HEK293 (cell line): Measurements from ENCODE around the gene RTKN2.

Experiments used
- CTCF ChIA-PET: fragments of 350-600 bp; formaldehyde crosslinking; extraction: SDS; loops from one replicate; lab custom pipeline; 2021; ENCODE audit warnings: antibody characterized with exemption; lab: Yijun Ruan, JAX
- POLR2A ChIA-PET: fragments of 300-600 bp; formaldehyde crosslinking; extraction: SDS; loops from one replicate; lab custom pipeline; 2020; ENCODE audit warnings: antibody characterized with exemption, inconsistent platforms; lab: Yijun Ruan, JAX
- H3K27ac ChIP-seq: fragments of 200-500 bp; sonication (Bioruptor generic); 2 replicates; pipeline ENCODE4 v1.5.1; 2014; ENCODE audit warnings: low read depth, low read length, control low read depth, inconsistent platforms; ENCODE audit errors: extremely low read depth
- H3K36me3 ChIP-seq, 2 experiments: fragments of 200-500 bp in 1 of 2; sonication (Bioruptor generic) in 1 of 2; 1 replicate in 1 of 2; 2 replicates in 1 of 2; pipeline ENCODE4 v1.5.1; 2014 to 2017; ENCODE audit warnings: inconsistent platforms in 2 of 2, low read length in 2 of 2; ENCODE audit not compliant: control insufficient read depth in 2 of 2, insufficient read depth in 1 of 2
- H3K4me1 ChIP-seq: fragments of 200-500 bp; sonication (Bioruptor generic); 2 replicates; pipeline ENCODE4 v1.5.1; 2014; ENCODE audit warnings: mild to moderate bottlenecking, low read length, inconsistent platforms; ENCODE audit not compliant: control insufficient read depth, insufficient read depth
- H3K4me3 ChIP-seq: 2 replicates; pipeline ENCODE4 v1.5.1; 2011; ENCODE audit warnings: low read depth, mild to moderate bottlenecking, control low read depth, low read length, moderate library complexity
- H3K9me3 ChIP-seq: fragments of 200-500 bp; sonication (Bioruptor generic); 2 replicates; pipeline ENCODE4 v1.5.1; 2014; ENCODE audit warnings: low read depth, low read length, inconsistent platforms; ENCODE audit not compliant: control insufficient read depth, insufficient read depth
- GLIS2 ChIP-seq: fragments of 450-650 bp; formaldehyde crosslinking; IDR thresholded peaks from 2 replicates; pipeline ENCODE4 v1.5.1; 2016; ENCODE audit warnings: missing biosample characterization, missing genetic modification characterization
- HOXA7 ChIP-seq: sonication (generic); formaldehyde crosslinking; IDR thresholded peaks from 2 replicates; pipeline ENCODE4 v1.8.1; 2022; ENCODE audit warnings: missing genetic modification reagents, borderline replicate concordance
- SCRT2 ChIP-seq: fragments of 450-650 bp; formaldehyde crosslinking; IDR thresholded peaks from 2 replicates; pipeline ENCODE4 v1.5.1; 2016; ENCODE audit warnings: missing biosample characterization, missing genetic modification characterization
- SETDB1 ChIP-seq: IDR thresholded peaks from one replicate; pipeline ENCODE4 v1.6.1; 2017; ENCODE audit warnings: mild to moderate bottlenecking, low read length, moderate library complexity, mixed read lengths; ENCODE audit not compliant: insufficient read length
- ZBTB20 ChIP-seq: fragments of 450-650 bp; formaldehyde crosslinking; IDR thresholded peaks from 2 replicates; pipeline ENCODE4 v1.5.1; 2016; ENCODE audit warnings: missing biosample characterization, missing genetic modification characterization
- ZFP37 ChIP-seq: fragments of 450-650 bp; formaldehyde crosslinking; IDR thresholded peaks from 2 replicates; pipeline ENCODE4 v1.5.1; 2016; ENCODE audit warnings: missing biosample characterization, missing genetic modification characterization
- ZNF10 ChIP-seq: fragments of 450-650 bp; formaldehyde crosslinking; IDR thresholded peaks from 2 replicates; pipeline ENCODE4 v1.5.1; 2017; ENCODE audit warnings: missing biosample characterization, missing genetic modification characterization
- ZNF16 ChIP-seq: fragments of 450-650 bp; formaldehyde crosslinking; IDR thresholded peaks from 2 replicates; pipeline ENCODE4 v1.5.1; 2016; ENCODE audit warnings: low read depth, missing biosample characterization, missing genetic modification characterization
- ZNF335 ChIP-seq: fragments of 450-650 bp; formaldehyde crosslinking; conservative IDR thresholded peaks from 2 replicates; pipeline ENCODE4 v1.5.1; 2016; ENCODE audit warnings: missing biosample characterization, missing genetic modification characterization
- ZNF416 ChIP-seq: fragments of 450-650 bp; formaldehyde crosslinking; IDR thresholded peaks from 2 replicates; pipeline ENCODE4 v1.5.1; 2016; ENCODE audit warnings: missing biosample characterization, missing genetic modification characterization
- ZNF585B ChIP-seq: fragments of 450-650 bp; formaldehyde crosslinking; IDR thresholded peaks from 2 replicates; pipeline ENCODE4 v1.5.1; 2016; ENCODE audit warnings: missing biosample characterization, missing genetic modification characterization
- ZNF623 ChIP-seq: fragments of 450-650 bp; formaldehyde crosslinking; IDR thresholded peaks from 2 replicates; pipeline ENCODE4 v1.5.1; 2016; ENCODE audit warnings: missing biosample characterization, missing genetic modification characterization
- TF ChIP-seq, protein P1 (sequence below): fragments of 450-650 bp; formaldehyde crosslinking; IDR thresholded peaks from 2 replicates; pipeline ENCODE4; 2016; ENCODE audit warnings: missing biosample characterization, missing genetic modification characterization
- TF ChIP-seq, protein P2 (sequence below): fragments of 450-650 bp; IDR thresholded peaks from 2 replicates; pipeline ENCODE4 v1.5.1; 2018; ENCODE audit warnings: missing biosample characterization, missing genetic modification characterization
- TF ChIP-seq, protein P3 (sequence below): fragments of 450-650 bp; formaldehyde crosslinking; IDR thresholded peaks from 2 replicates; pipeline ENCODE4 v1.5.1; 2017; ENCODE audit warnings: missing biosample characterization, missing genetic modification characterization
- TF ChIP-seq, protein P4 (sequence below): fragments of 450-650 bp; IDR thresholded peaks from 2 replicates; pipeline ENCODE4 v1.5.1; 2018; ENCODE audit warnings: missing biosample characterization, mild to moderate bottlenecking, missing genetic modification characterization
- TF ChIP-seq, protein P5 (sequence below): fragments of 450-650 bp; formaldehyde crosslinking; IDR thresholded peaks from 2 replicates; pipeline ENCODE4 v1.5.1; 2016; ENCODE audit warnings: missing biosample characterization, missing genetic modification characterization
- TF ChIP-seq, protein P6 (sequence below): fragments of 450-650 bp; formaldehyde crosslinking; IDR thresholded peaks from 2 replicates; pipeline ENCODE4 v1.5.1; 2016; ENCODE audit warnings: missing biosample characterization, missing genetic modification characterization

RTKN2 gene

DNA sequence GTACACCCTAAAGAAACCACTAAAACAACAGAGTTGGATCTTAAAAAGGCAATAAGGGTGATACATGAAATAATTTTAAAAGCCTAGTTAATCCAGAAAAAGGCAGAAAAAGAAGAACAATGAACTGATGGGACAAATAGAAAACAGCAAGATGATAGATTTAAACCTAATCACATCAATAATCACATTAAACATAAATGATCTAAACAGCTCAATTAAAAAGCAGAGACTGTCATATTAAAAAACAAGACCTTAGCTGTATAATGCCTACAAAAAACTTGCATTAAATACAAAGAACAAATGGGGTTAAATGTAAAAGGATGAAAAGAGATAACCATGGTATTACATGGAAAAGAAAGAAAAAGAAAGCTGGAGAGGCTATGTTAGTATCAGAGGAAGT lies 96.2 kb downstream of the RTKN2 start:
- no peaks in the 10 kb centered on the region for H3K9me3 ChIP-seq
- POLR2A ChIA-PET: no interaction called here
- TF ChIP-seq, protein P1, sequence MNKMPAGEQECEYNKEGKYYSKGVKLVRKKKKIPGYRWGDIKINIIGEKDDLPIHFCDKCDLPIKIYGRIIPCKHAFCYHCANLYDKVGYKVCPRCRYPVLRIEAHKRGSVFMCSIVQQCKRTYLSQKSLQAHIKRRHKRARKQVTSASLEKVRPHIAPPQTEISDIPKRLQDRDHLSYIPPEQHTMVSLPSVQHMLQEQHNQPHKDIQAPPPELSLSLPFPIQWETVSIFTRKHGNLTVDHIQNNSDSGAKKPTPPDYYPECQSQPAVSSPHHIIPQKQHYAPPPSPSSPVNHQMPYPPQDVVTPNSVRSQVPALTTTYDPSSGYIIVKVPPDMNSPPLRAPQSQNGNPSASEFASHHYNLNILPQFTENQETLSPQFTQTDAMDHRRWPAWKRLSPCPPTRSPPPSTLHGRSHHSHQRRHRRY: no peak
- TF ChIP-seq ZNF335 (tag by site-specific recombination) (no peak), GLIS2 (tag by site-specific recombination) (no peak), SETDB1 (peak; percentile 46), ZNF623 (tag by site-specific recombination) (no peak)
- TF ChIP-seq, protein P2, sequence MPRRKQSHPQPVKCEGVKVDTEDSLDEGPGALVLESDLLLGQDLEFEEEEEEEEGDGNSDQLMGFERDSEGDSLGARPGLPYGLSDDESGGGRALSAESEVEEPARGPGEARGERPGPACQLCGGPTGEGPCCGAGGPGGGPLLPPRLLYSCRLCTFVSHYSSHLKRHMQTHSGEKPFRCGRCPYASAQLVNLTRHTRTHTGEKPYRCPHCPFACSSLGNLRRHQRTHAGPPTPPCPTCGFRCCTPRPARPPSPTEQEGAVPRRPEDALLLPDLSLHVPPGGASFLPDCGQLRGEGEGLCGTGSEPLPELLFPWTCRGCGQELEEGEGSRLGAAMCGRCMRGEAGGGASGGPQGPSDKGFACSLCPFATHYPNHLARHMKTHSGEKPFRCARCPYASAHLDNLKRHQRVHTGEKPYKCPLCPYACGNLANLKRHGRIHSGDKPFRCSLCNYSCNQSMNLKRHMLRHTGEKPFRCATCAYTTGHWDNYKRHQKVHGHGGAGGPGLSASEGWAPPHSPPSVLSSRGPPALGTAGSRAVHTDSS (tag by site-specific recombination): no peak
- TF ChIP-seq, all 188 proteins: peak for 1
- Histone ChIP-seq H3K27ac (no peak overlapping the region), H3K4me3 (no peak overlapping the region), H3K4me1 (no peaks in the 10 kb centered on the region), H3K36me3 (no peaks in the 10 kb centered on the region)
- CTCF ChIA-PET: no interaction called here

DNA sequence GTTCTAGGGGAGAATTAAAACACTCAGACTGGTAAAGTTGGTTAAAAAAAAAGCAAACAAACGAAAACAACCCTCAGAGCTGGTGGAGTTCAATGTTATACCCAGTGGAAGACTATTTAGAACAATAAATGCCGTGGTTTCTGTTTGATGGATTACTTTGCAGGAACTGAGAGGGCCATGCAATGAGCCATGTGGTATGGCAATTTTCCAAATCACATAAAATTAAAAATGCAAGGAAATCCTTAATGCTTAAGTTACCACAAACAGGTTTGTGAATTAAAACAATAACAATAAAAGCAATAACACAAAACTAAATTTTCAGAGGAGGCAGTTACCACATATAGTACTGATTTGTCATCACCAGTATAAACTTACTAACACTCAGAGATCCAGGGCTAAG lies 96.9 kb downstream of the RTKN2 start:
- CTCF ChIA-PET: no interaction called here
- Histone ChIP-seq H3K4me1 (no peaks in the 10 kb centered on the region), H3K9me3 (no peaks in the 10 kb centered on the region), H3K27ac (no peak overlapping the region), H3K36me3 (no peaks in the 10 kb centered on the region), H3K4me3 (no peak overlapping the region)
- TF ChIP-seq, protein P3, sequence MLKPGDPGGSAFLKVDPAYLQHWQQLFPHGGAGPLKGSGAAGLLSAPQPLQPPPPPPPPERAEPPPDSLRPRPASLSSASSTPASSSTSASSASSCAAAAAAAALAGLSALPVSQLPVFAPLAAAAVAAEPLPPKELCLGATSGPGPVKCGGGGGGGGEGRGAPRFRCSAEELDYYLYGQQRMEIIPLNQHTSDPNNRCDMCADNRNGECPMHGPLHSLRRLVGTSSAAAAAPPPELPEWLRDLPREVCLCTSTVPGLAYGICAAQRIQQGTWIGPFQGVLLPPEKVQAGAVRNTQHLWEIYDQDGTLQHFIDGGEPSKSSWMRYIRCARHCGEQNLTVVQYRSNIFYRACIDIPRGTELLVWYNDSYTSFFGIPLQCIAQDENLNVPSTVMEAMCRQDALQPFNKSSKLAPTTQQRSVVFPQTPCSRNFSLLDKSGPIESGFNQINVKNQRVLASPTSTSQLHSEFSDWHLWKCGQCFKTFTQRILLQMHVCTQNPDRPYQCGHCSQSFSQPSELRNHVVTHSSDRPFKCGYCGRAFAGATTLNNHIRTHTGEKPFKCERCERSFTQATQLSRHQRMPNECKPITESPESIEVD (tag by site-specific recombination): peak; percentile 80
- TF ChIP-seq SCRT2 (peak; percentile 28; the same call in 1 of the 2 replicates), ZNF10 (no peak)
- TF ChIP-seq, protein P4, sequence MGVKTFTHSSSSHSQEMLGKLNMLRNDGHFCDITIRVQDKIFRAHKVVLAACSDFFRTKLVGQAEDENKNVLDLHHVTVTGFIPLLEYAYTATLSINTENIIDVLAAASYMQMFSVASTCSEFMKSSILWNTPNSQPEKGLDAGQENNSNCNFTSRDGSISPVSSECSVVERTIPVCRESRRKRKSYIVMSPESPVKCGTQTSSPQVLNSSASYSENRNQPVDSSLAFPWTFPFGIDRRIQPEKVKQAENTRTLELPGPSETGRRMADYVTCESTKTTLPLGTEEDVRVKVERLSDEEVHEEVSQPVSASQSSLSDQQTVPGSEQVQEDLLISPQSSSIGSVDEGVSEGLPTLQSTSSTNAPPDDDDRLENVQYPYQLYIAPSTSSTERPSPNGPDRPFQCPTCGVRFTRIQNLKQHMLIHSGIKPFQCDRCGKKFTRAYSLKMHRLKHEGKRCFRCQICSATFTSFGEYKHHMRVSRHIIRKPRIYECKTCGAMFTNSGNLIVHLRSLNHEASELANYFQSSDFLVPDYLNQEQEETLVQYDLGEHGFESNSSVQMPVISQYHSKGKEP (tag by site-specific recombination): peak; percentile 26; the same call in 1 of the 2 replicates
- POLR2A ChIA-PET: no interaction called here

DNA sequence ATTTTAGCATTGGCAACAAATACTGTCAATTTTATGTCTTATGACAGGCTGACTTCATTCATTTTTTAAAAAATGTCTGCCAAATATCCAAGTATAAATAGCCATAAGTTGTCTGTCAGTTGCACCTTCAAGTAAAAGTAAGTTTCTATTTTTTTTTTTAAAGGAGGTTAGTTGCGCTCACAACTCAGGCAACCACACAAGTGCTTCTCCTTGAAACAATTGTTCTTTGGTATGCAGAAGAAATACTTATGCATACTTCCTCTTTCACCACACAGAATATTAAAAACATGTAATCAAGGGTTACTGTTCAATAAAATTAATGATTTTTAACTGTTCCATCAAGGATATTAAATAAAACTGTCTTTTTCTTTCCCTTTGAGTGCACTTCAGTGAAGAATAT lies 97.9 kb downstream of the RTKN2 start:
- ChIA-PET POLR2A (no interaction called here), CTCF (no interaction called here)
- Histone ChIP-seq H3K27ac (no peak overlapping the region), H3K36me3 (no peaks in the 10 kb centered on the region), H3K4me3 (no peak overlapping the region), H3K9me3 (no peaks in the 10 kb centered on the region), H3K4me1 (no peaks in the 10 kb centered on the region)
- TF ChIP-seq, protein P2 (tag by site-specific recombination): no peak
- TF ChIP-seq HOXA7 (no peak), ZBTB20 (tag by site-specific recombination) (no peak), ZNF16 (tag by site-specific recombination) (no peak), ZNF585B (tag by site-specific recombination) (no peak), ZNF416 (tag by site-specific recombination) (no peak), ZFP37 (tag by site-specific recombination) (no peak)
- TF ChIP-seq, protein P5, sequence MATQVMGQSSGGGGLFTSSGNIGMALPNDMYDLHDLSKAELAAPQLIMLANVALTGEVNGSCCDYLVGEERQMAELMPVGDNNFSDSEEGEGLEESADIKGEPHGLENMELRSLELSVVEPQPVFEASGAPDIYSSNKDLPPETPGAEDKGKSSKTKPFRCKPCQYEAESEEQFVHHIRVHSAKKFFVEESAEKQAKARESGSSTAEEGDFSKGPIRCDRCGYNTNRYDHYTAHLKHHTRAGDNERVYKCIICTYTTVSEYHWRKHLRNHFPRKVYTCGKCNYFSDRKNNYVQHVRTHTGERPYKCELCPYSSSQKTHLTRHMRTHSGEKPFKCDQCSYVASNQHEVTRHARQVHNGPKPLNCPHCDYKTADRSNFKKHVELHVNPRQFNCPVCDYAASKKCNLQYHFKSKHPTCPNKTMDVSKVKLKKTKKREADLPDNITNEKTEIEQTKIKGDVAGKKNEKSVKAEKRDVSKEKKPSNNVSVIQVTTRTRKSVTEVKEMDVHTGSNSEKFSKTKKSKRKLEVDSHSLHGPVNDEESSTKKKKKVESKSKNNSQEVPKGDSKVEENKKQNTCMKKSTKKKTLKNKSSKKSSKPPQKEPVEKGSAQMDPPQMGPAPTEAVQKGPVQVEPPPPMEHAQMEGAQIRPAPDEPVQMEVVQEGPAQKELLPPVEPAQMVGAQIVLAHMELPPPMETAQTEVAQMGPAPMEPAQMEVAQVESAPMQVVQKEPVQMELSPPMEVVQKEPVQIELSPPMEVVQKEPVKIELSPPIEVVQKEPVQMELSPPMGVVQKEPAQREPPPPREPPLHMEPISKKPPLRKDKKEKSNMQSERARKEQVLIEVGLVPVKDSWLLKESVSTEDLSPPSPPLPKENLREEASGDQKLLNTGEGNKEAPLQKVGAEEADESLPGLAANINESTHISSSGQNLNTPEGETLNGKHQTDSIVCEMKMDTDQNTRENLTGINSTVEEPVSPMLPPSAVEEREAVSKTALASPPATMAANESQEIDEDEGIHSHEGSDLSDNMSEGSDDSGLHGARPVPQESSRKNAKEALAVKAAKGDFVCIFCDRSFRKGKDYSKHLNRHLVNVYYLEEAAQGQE (tag by site-specific recombination): no peak
- TF ChIP-seq, protein P6, sequence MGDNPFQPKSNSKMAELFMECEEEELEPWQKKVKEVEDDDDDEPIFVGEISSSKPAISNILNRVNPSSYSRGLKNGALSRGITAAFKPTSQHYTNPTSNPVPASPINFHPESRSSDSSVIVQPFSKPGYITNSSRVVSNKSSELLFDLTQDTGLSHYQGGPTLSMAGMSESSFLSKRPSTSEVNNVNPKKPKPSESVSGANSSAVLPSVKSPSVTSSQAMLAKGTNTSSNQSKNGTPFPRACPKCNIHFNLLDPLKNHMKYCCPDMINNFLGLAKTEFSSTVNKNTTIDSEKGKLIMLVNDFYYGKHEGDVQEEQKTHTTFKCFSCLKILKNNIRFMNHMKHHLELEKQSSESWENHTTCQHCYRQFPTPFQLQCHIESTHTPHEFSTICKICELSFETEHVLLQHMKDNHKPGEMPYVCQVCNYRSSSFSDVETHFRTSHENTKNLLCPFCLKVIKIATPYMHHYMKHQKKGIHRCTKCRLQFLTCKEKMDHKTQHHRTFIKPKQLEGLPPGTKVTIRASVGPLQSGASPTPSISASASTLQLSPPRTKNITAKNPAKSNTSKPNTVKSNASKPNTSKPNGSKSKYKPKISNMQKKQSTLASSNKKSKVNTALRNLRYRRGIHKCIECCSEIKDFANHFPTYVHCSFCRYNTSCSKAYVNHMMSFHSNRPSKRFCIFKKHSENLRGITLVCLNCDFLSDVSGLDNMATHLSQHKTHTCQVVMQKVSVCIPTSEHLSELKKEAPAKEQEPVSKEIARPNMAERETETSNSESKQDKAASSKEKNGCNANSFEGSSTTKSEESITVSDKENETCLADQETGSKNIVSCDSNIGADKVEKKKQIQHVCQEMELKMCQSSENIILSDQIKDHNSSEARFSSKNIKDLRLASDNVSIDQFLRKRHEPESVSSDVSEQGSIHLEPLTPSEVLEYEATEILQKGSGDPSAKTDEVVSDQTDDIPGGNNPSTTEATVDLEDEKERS (tag by site-specific recombination): no peak
